DND-41 (cell line): ENCODE data around the gene FARSB.

Experiments
- EZH2 ChIP-seq: IDR thresholded peaks from 3 replicates; pipeline ENCODE4 v1.6.1; 2012; ENCODE audit warnings: borderline replicate concordance, low read depth, mild to moderate bottlenecking, moderate library complexity, low read length, inconsistent platforms; ENCODE audit not compliant: severe bottlenecking
- TF ChIP-seq, protein P1 (sequence below): IDR thresholded peaks from 2 replicates; pipeline ENCODE4 v1.5.1; 2012; ENCODE audit warnings: borderline replicate concordance, low read length, moderate library complexity, mild to moderate bottlenecking; ENCODE audit not compliant: poor library complexity, severe bottlenecking; ENCODE audit errors: extremely low read depth

DNA sequence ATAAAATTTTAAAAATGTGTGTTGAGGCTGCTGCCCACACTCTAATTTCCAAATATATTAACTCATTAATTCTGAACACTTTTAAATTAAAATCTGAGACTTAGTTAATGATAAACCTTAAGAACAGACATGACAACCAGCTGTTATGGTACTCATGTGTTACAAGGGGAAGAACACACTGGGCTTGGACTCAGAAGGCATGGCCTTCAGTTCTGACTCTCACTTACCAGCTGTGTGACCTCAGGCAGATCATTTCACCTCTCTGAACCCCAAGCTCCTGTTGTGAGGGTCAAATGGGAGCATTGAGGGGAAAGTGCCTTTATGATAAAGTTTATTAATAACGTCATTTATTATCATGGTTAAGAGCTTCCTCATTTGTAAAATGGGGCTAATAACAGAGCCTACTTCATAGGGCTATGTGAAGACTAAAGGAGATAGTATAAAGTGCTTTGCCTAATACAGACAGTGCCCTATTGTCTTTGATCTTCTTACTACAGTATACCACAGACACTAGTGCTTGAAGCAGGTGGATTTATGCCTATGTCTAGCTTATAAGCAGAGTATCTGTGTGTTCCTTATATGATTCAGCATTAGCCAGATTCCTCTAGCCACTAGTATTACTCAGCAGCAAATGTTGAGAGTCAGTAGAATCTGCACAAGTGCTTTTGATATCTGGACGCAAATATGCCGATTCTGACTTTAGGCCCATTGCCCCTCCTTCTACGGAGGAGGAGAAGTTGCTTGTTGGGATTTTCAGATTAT, 131.9 kb downstream of the FARSB start:
- TF ChIP-seq, protein P1, sequence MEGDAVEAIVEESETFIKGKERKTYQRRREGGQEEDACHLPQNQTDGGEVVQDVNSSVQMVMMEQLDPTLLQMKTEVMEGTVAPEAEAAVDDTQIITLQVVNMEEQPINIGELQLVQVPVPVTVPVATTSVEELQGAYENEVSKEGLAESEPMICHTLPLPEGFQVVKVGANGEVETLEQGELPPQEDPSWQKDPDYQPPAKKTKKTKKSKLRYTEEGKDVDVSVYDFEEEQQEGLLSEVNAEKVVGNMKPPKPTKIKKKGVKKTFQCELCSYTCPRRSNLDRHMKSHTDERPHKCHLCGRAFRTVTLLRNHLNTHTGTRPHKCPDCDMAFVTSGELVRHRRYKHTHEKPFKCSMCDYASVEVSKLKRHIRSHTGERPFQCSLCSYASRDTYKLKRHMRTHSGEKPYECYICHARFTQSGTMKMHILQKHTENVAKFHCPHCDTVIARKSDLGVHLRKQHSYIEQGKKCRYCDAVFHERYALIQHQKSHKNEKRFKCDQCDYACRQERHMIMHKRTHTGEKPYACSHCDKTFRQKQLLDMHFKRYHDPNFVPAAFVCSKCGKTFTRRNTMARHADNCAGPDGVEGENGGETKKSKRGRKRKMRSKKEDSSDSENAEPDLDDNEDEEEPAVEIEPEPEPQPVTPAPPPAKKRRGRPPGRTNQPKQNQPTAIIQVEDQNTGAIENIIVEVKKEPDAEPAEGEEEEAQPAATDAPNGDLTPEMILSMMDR, result no peak
- TF ChIP-seq EZH2, result no peak
